ENCODE measurements around the gene PYGM.

The PYGM gene

GRCh38 chr11:64747961-64748665 lies 11.7 kb downstream of the PYGM start:
- no peak for DNase-seq

GRCh38 chr11:64746486-64746885 lies 13.3 kb downstream of the PYGM start:
- DNase-seq = no peak
- no peak for TF ChIP-seq POLR2A (IDR thresholded peaks at IDR 0.05; ENCODE audit: low read length)
- TF ChIP-seq GATA1 (IDR thresholded peaks at IDR 0.05; ENCODE audit: low read depth, low read length) = no peak

More at GRCh38 chr11:64747961-64748665, 11.7 kb downstream of the PYGM start:
- TF ChIP-seq POLR2A (IDR thresholded peaks at IDR 0.05; ENCODE audit: low read length) = no peak
- no peak for TF ChIP-seq GATA1 (IDR thresholded peaks at IDR 0.05; ENCODE audit: low read depth, low read length)

DNA sequence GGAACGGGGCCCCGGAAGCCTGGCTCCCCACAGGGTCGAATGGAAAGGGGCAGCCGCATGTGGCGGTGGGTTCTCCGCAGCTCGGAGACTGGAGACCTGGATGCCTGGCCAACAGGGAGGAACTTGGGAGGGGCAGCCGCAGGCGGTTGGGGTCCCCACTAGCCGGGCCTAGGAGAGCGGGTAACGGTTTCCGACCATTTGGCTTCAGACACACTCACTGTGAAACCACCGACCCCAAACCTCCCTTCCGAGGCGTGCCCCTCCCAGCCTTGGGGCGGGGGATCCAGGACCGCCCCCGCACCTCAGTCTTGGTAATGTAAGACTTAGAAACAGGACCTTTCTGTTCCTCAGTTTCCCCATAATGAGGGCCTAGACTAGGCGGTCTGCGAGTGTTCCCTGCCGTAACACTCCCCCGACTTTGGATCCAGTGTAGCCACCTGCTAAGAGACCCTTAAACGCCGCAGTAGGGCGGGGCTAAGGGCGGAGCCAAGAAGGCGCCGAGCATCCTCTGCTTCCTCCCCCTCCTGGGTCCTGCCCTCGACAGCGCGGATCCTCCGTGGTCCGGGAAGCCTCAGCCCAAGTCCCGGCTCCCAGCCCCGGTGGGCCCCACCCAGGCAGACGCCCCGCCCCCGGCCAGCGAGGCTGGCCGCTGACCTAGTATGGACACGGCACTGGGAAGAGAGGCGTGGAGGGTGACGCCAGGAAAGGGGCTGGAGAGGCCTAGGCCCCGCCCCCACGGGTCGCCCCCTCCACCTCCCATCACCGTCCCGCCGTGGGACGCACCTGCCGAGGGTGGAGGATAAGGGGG lies 14.0 kb downstream of the PYGM start:
- TF ChIP-seq POLR2A (IDR thresholded peaks at IDR 0.05; ENCODE audit: low read length) (no peak), GATA1 (IDR thresholded peaks at IDR 0.05; ENCODE audit: low read depth, low read length) (no peak)
- no peak for DNase-seq

GRCh38 chr11:64745189-64745520 lies 14.6 kb downstream of the PYGM start:
- no peak for TF ChIP-seq POLR2A (IDR thresholded peaks at IDR 0.05; ENCODE audit: low read length)
- TF ChIP-seq GATA1 (IDR thresholded peaks at IDR 0.05; ENCODE audit: low read depth, low read length) = no peak
- no peak for DNase-seq

GRCh38 chr11:64744544-64745188 lies 15.1 kb downstream of the PYGM start:
- no peak for DNase-seq

DNA sequence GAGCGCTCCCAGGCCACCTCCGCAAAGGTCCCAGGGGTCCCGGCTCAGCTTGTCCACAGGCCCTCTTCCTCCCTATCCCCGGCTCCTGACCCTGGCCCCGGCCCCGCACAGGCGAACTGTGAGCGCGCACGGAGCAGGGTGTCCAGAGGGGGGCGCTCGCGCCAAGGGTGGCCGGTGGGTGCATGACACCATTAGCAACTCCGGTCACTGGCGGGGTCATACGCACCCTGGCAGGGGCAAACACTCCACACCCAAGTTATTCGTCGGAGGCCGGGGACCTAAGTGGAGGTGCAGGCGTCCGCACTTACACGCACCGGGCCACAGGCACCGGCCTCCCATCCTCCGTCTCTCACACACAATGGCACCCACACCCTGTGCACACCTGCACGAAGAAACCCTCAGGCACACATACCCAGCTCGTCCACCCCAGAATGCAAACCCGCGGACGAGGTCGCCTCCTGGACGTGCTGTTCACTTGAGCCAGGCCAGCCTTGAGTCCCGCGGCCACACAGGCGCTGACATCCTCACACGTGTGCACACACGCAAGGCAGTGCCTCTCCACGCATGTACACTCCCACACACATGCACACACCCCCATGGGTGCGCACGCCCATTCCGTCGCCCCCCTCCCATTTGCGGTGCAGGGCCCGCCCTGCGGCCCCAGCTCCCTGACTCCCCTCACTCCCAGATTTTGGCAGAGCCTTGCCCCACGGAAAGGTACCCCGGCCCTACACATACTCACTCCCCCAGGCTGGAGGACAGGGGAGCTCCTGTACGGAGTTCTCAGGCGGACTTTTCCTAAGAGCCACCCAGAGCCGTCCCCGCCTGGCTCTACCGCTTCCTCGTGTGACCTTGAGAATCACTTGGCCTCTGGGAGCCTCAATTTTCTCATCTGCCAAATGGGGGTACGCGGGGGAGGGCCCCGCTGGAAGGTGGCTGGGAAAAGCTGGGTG lies 15.9 kb downstream of the PYGM start, which contains the start of gene RASGRP2:
Gene RASGRP2 (minus strand): TSS at position 552 of the 953 bp plus-strand sequence. CDS start 1,276 bp downstream, outside the sequence.
- no peak for TF ChIP-seq GATA1 (IDR thresholded peaks at IDR 0.05; ENCODE audit: low read depth, low read length)
- no peak for TF ChIP-seq POLR2A (IDR thresholded peaks at IDR 0.05; ENCODE audit: low read length)
- peak; percentile 63 to 65 for DNase-seq

More at GRCh38 chr11:64744544-64745188, 15.1 kb downstream of the PYGM start:
- TF ChIP-seq POLR2A (IDR thresholded peaks at IDR 0.05; ENCODE audit: low read length) (no peak), GATA1 (IDR thresholded peaks at IDR 0.05; ENCODE audit: low read depth, low read length) (no peak)

GRCh38 chr11:64742889-64743590 lies 16.7 kb downstream of the PYGM start:
- DNase-seq = peak; percentile 54 to 79
- TF ChIP-seq GATA1 (IDR thresholded peaks at IDR 0.05; ENCODE audit: low read depth, low read length) (no peak), POLR2A (IDR thresholded peaks at IDR 0.05; ENCODE audit: low read length) (no peak)

DNA sequence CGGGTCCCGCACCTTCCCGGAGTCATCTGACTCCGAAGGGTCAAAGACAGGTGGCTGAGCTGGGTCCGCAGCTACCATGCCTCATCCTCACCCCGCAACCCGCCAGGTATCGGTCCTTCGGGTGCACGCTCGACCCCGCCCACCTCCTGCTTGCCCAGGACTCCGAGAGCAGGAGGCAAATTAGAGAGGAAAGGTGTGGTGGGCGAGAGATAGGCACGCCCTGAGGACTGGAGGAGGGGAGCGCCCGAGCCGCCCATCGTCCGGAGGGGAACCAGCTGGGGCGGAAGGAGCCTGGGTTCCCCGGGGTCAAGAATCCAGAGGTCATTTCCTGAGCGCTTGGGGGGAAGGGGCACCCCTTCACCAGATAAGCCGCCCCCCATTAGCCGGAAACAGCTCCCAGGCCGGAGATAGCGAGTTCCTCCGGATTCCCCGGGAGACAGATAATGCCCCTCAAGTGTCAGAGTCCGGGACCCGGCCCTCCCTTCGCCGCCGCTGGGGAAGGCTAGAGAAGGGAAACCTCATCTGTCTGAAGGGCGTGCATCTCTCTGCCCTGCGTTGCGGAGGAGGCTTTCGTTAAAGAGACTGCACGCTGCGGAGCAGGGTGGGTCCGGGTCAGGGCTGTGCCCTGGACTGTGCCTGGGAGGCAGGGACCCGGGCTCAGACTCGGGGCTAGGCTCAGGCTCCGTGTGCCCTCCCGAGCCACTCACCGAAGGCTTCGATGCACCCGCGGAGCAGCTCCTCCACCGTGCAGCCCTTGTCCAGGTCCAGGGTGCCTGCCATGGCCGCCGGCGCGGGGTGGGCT lies 17.5 kb downstream of the PYGM start:
- no peak for DNase-seq
- TF ChIP-seq GATA1 (IDR thresholded peaks at IDR 0.05; ENCODE audit: low read depth, low read length) (no peak), POLR2A (IDR thresholded peaks at IDR 0.05; ENCODE audit: low read length) (no peak)

DNA sequence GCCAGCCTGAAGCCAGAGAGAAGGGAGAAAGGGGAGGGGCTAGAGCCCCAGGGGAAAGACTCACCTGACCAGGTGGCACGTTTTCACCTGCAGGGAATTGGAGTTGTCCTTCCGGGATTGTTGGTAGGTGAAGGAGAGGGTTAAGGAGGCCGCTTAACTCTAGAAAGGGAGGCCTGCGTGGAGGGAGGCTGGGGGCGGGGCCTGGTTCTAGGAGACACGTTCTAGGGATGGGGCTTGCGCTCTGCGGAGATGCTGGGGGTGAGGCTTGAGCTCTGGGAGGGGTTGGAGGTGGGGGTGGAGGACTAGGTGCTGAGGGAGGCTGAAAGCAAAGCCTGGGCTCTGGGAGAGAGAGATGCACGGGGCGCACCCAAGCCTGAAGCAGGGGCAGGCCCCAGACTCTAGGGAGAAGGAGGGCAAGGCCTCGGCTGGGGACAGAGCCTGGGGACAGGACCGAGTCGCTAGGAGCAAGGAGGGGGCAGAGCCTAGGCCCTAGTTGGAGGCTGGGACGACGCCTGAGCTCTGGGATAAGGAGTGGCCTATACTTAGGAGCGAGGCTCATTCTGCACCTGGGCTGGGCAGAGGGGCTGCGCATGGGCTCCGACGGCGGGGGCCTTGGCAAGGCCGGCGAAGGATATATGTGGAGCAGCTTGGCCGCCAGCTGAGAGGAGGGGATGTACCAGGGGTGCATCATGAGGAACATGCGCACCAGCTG lies 18.2 kb downstream of the PYGM start:
- no peak for DNase-seq
- no peak for TF ChIP-seq GATA1 (IDR thresholded peaks at IDR 0.05; ENCODE audit: low read depth, low read length)
- no peak for TF ChIP-seq POLR2A (IDR thresholded peaks at IDR 0.05; ENCODE audit: low read length)

DNA sequence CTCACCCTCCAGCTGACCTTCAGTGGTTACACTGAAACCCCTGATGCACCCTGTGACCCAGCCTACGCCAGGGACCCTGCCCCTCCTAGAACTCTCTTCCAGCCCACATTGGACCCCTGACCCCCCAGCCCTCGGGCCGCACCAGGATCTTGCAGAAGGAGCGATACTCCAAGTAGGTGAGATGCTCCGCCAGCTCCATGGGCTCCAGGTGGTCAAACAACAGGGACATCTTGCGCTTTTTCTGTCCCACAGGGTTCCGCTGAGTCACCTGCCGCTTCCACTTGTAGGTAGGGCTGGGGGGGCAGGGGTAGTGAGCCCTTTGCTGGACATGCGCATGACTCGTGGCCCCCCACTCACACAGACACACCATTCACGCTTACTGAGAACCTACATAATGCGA lies 19.9 kb downstream of the PYGM start:
- DNase-seq = no peak
- TF ChIP-seq GATA1 (IDR thresholded peaks at IDR 0.05; ENCODE audit: low read depth, low read length) (no peak), POLR2A (IDR thresholded peaks at IDR 0.05; ENCODE audit: low read length) (no peak)

DNA sequence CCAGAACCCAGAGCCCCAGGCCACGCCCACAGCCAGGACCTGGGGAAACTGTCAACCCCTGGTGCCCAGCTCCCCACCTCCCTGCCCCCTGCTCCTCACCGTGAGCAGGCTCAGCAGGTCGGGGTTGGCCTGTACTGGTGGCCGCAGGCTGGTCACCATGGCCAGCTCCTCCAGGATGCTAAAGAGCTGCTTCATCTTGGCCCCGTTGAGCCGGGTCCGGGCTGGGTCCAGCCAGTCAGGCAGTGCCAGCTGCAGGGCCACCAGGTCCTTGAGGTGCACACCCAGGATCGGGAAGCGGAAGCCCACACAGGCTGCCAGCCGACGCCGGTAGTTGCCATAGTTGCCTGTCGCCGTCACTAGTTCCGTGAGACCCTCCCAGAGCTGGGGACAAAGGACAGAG lies 23.1 kb downstream of the PYGM start:
- no peak for DNase-seq
- TF ChIP-seq POLR2A (IDR thresholded peaks at IDR 0.05; ENCODE audit: low read length) = no peak

Measured in erythroblast (primary cell).